Stimulated activated CD4-positive, alpha-beta T cell treated with anti-CD3 and anti-CD28 coated beads, Interleukin-4, amount 100 ng/mL, for 48 hours (primary cell): ENCODE data around the gene CCDC85B.
"Not testable (repeated sequence)": the region's sequence is repeated elsewhere in the genome, so short reads cannot be mapped to it uniquely, and the experiment has no call there.

ENCODE experiments used
- DNase-seq, 2 donors: peaks; one replicate each; pipeline ENCODE4 v3.0.0-alpha.2; 2020; ENCODE audit warnings: low read depth in 2 of 2

CCDC85B gene

GRCh38 chr11:65887723-65888162 lies 2.7 kb upstream of the CCDC85B start:
- no peak for DNase-seq

- peak; percentile 96 to 98 for DNase-seq
Measured at GRCh38 chr11:65888163-65888814, 2.2 kb upstream of the CCDC85B start, which contains the start of gene FIBP. TSS of gene FIBP (minus strand) at chr11:65888471. CDS start at chr11:65888418, 53 bp downstream.

GRCh38 chr11:65891219-65892136 lies 1.0 kb downstream of the CCDC85B start:
- DNase-seq: no peak

GRCh38 chr11:65892137-65892540 lies 1.7 kb downstream of the CCDC85B start:
- not testable (repeated sequence) for DNase-seq

- no peak for DNase-seq
Measured at GRCh38 chr11:65892661-65893317, 2.3 kb downstream of the CCDC85B start.

- DNase-seq: no peak
Measured at GRCh38 chr11:65894034-65894591, 3.6 kb downstream of the CCDC85B start.

DNA sequence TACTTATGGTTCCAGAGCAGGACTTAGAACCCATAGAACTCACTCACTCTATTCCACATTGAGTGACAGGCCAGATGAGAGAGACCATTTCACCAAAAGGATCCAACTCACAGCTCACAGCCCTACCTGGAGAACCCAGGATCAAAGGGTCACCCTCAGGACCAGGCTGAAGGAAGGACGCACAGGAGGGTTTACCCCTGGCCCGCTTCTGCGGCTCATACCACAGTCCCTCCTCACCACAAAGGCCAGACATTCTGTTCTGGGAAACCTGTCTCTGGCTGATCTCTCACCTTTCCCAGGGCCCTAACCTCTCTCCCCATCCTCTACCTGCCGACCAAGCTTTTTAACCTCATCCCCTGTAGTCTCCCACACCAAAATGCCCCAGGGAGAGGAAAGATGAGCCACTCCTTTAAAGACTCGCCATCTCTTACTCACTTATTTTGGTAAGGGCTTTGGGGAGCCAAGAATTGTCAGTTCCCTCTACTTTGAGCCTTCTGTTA lies 5.1 kb downstream of the CCDC85B start:
- DNase-seq: no peak

GRCh38 chr11:65896034-65896999 lies 5.8 kb downstream of the CCDC85B start:
- DNase-seq: no peak

GRCh38 chr11:65897020-65897471 lies 6.6 kb downstream of the CCDC85B start:
- no peak for DNase-seq

DNA sequence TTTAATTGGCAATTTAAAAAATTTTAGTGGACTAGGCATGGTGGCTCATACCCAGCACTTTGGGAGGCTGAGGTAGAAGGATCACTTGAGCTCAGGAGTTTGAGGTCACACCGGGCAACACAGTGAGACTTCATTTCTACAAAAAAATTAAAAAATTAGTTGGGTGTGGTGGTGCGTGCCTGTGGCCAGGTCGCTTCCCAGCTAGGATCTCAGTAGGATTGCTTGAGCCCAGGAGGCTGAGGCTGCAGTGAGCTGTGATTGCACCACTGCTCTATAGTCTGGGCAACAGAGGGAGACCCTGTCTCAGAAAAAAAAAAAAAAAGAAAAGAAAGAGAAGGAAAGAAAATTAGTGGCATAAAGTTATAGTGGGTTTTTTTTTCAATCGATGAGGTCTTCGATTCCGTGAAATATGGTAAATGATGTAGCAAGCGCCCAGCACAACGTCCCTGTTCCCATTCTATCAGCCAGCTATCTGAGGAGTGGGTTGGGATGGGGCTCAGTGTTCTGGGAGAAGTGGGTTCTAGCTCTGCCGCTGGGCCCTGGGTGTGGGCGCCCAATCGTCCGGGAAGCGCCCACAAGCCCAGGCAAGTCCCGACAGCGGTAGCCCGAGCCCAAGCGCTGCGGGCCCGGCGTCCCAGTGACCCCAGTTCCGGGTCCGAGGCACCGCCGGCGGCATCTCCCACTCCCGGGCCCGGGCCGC lies 8.3 kb downstream of the CCDC85B start:
- DNase-seq: no peak

- peak; percentile 65 to 73 for DNase-seq
Measured at GRCh38 chr11:65899356-65900124, 9.1 kb downstream of the CCDC85B start.

DNA sequence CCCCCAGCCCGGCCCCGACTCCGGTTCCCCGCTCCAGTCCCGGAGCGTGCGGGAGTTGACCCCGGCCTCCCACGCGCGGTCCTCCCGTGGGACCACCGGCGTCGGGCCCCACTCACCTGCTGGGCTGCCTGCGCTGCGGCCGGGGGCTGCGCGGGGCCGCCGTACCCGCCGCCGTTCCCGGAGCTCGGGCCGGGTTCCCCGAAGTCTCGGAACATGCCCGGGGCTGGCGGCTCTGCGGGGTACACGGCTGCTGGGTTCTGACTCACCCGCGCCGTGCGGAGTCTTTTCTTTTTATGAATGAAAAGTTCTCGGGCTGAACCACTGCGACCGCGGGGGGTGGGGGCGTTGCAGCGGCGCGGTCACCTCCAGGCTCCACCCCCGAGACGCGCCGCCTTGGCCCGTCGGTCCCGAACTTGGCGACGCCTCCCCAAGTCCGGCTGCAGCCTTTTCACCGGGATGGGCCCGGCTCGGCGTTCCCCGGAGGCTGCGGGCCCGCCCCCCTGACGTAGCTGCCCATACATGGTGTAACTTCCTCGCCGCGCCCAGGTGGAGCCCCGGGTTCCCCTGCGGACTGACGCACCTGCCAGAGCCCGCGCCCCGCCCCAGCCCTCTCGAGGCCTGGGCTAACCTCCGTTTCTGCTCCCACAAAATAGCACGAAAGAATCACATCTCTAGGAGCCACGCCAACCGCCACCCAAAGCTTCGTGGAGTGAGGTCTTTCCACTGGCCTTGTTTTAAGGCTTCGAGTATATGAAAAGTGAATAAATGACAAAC lies 9.8 kb downstream of the CCDC85B start, which contains the start of gene FOSL1:
Gene FOSL1, minus strand, starts transcription at position 264 of the 774 bp plus-strand sequence. Its CDS starts 49 bp downstream, at position 215.
- peak; percentile 94 for DNase-seq

DNA sequence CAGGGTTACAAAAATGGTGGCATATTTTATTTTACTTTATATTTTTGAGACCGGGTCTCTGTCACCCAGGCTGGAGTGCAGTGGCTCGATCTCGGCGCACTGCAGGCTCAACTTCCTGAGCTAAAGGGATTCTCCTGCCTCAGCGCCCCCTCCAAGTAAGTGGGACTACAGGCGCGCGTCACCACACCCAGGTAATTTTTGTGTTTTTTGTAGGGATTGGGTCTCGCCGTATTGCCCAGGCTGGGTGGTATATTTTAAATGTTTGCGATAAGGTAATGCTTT lies 10.4 kb downstream of the CCDC85B start:
- DNase-seq: no peak

DNA sequence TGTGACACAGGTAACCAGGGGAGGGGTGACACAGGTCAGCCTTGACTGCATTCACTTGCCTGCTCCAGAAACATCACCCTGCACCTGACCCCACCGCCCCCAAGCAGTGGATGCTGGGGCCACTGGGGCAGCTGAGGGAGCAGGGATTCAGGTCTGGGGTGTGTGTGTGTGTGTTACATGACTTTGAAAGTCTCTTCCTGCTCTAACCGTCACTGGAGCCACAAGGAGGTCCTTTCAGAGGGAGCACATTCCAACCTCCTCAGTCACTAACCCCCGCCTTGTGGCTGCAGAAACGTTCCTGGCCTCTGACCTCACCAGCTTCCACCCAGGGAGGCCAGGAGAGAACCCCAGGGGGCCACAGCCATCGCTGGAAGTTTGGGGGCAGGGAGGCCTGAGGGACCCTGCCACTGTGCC lies 12.6 kb downstream of the CCDC85B start:
- DNase-seq: no peak

DNA sequence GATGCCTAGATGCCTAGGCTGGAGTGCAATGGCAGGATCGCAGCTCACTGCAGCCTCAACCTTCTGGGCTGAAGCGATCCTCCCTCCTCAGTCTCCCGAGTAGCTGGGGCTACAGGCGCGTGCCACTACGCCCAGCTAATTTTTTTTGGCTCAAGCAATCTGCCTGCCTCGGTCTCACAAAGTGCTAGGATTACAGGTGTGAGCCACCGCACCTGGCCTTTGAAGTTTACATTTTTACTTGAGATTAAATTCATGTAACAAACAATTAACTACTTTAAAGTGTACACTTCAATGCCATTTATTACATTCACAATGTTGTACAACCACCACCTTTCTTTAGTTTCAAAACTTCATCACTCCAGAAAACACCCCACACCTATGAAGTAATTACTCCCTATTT lies 13.2 kb downstream of the CCDC85B start:
- DNase-seq: no peak

- no peak for DNase-seq
Measured at GRCh38 chr11:65906602-65907001, 16.1 kb downstream of the CCDC85B start.

GRCh38 chr11:65907878-65908277 lies 17.4 kb downstream of the CCDC85B start:
- DNase-seq: no peak
